NCI-H146 treated with DMSO at 0.1 percent for 48 hours (cell line): ENCODE data around the gene CELSR3.
A peak's percentile ranks its signal among the peaks of the same experiment; 100 is the strongest.

ENCODE experiments used
- DNase-seq: peaks from one replicate; lab custom pipeline; 2025; ENCODE audit not compliant: unreplicated experiment; lab: John Stamatoyannopoulos, UW

CELSR3 gene

DNA sequence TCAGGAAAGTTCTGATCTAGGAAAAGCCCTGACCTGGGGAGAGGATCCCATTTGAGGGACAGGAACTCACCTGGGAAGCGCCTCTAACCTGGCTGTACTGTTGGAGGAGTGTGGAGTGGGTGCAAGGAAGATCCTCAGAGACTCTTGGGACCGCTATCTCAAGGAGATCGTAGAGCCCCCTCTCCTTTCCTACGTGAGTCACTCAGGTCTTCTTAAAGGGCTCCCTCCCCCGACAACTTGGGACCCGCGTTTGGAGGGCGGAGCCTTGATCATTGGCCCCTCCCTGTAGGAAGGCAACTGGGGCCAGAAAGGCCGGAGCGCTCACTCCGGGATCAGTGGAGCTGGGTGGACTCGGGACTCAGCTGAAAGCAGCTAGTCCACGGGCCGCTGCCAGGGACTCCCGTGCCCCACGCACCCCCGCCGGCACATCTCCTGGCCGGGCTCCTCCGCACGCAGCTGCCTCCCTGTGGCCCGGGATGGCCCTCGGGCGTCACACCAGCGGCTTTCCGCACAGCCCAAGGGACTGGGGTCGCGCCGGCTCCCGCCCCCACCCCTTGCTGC is 27.9 kb downstream of the CELSR3 start:
- no peak for DNase-seq

DNA sequence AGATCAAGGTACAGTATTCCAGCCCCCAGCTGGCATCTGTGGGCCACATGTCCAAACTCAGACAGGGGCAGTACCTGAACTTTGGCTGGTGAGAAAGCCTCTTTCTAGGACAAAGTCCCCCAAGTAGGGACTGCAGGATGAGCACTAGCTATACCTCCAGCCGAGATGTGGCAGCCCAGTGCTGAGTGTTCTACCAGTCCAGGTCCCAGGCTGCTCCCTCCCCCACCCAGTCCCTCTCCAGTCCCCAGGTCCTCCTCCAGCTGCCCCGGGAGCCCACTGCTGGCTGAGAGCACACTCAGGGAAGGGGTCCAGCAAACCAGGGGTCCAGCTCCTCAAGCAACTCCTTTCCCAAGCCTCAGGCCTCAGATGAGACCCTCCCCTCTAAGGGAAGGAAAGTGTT is 28.9 kb downstream of the CELSR3 start:
- no peak for DNase-seq

DNA sequence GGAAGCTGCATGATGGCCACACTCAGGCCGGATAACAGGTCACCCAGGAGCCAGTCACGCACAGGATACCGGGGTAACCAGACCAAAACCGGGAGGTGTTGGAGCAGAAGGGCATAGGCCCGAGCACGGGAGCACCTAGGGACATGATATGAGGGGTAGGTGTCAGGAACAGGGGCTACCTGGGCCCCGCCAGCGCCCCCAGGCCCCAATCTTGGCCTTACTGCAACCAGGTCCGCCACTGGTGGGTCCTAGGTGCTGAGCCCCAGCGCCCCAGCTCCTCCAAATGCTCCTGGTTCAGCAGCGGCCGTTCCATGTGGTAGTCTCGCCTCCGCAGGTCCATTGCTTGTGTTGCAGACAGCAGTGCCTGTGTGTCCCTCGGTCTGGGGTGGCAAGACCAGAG is 29.4 kb downstream of the CELSR3 start:
- no peak for DNase-seq

DNA sequence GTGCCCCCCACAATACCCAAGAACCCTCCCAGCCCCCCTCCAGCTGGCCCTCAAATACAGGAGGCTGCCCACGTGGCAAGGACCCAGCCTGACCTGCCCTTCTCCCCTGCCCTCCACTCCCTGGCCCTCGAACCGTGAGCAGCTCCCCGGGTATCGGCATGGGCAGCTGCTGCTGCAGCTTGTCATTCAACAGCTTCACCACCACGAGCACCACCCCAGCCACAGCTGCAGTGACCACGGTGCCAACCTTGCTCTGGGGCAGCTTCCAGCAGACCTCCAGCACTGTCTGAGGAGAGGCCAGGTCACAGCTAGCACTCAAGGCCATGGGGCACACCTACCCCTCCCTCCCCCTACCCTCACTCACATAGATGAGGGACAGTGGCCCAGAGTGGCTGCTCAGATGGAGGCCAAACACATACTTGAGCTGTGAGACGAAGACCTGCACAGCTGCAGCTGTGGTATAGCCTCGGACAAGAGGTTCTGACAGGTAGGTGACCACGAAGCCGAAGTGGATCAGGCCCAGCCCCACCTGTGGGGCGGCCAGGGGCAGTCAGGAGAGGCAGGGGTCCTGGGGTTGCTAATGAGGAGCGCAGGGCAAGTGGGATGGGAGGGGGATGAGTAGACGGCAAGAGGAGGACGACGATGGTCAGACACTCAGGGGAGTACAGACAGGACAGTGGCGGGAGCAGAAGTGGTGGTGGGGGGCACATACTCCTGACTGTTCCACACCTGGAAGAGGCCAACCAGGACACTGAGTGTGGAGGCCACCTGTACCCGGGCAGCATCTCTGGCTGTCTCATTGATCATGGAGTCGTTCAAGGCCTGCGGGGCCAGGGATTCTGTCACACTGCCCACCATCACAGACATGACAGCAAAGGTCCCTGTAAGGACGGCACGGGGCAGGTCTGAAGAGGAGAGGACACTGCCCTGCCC is 30.9 kb downstream of the CELSR3 start:
- DNase-seq, result no peak

DNA sequence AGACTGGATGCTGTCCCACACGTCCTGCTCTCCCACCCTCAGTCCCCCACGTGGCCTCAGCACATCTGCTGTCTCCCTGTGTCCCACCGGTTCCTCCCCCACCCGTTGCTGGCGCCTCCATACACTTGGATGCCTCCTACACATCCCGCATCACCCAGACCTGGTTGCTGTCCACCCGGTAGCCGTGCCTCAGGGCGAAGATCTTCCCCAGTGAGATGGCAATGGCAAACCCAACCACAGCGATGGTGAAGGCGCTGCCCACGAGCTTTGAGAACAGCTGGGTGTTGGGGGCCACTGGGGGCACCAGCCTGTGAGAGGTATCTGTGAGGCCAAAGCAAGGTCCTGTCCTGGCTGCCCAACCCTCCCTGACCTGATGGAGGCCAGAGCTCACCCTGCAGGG is 31.9 kb downstream of the CELSR3 start:
- DNase-seq, result no peak

DNA sequence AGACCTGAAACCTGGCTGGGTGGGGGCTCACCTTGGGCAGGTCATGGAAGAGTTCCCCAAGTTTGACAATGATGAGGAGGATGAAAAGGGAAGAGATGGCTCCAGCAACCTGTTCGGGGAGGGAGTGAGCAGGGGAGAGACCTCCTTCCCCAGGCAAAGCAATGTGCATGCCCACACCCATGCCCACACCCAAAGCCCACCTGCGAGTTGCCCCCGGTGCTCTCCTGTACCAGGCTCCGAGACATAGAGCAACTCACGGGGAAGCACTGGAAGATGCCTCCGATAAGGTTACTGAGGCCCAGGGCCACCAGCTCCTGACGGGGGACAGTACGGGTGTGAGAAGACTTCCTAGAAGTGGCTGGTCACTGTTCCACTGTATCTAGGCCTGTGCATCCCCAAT is 32.3 kb downstream of the CELSR3 start:
- no peak for DNase-seq

DNA sequence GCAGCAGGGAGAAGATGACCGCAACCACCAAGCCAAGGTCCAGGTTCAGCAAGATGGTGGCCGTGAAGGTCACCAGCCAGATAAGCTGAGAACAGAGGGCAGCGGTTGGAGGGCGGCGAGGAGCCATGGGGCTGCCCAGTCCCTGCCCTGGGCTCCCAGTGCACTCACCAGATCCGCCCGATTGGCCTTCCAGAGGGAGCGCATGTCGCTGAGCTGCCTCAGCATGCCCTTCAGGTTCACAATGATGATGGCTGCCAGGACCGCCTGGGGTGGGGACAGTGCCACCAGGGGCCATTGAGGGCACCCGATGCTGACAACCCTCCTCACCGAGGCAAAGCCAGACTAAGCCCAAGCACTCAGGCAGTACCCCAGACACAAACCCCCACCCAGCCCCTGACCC is 32.8 kb downstream of the CELSR3 start:
- DNase-seq, result no peak

DNA sequence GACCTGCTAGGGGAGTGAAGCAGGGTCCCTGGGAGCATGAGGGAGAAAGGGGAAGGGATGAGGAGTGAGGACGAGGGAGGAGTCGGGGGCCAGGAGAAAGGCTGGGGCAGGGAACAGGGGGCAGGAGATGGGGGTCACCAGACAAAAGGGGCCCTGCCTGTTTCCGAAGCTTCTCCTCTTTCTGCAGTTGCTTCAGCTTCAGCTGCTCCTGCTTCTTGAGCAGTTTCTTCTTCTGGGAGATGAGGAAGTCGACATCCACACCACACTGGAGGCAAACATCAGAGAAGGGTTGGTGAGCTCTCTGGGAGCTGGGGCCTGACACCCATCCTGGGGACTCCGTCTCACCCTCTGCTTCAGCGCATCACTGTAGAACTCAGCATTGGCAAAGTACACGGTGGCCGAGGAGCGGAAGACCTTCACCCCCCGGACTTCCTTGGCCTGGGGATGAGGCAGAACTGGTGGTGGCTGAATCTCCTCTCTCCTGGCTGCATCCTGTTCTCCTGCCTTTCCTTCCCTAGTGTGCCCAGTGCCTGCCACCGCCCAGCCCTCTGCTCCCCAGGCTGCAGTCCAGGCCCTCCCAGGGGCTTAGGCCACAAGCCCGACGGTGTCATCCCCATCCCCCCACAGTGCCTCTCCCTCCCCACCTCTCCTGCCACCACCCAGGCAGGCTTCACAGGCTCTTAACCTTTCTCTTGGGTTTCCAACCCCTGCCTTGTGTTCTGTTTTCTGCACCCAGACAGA is 34.2 kb downstream of the CELSR3 start:
- DNase-seq, result no peak

DNA sequence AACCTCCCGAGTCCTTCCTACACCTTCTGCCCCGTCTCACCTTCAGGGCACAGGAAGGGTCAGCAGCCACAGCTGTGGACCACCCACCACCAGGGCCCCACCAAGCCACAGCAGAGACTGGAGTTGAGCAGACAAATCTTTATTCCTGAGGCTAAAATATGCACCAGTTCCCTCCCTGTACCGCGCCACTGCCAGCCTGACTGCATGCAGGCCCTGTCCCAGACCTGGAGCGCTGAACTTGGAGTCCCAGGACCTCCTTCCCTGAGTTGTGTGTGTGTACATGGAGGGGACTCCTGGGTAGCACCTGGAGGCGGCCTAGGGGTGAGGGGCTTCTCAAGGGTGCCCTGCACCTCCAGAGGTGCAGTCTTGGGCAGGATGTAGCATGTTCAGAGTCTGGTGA is 37.1 kb downstream of the CELSR3 start:
- DNase-seq, result no peak

DNA sequence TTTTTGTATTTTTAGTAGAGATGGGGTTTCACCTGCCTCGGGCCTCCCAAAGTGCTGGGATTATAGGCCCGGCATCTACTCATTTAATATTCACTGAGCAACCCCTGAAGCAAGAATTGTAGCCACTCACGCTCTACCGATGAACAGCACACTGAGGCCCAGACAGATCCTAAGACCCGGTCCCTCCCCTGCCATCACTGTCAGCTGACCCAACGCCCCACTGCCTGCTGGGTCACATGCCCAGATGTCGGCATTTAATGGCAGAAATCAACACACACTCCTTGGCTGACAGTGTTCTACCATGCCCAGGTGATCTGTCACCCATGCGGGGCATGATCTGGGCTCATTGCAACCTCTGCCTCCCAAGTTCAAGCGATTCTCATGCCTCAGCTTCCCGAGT is 37.9 kb downstream of the CELSR3 start:
- DNase-seq, result no peak

DNA sequence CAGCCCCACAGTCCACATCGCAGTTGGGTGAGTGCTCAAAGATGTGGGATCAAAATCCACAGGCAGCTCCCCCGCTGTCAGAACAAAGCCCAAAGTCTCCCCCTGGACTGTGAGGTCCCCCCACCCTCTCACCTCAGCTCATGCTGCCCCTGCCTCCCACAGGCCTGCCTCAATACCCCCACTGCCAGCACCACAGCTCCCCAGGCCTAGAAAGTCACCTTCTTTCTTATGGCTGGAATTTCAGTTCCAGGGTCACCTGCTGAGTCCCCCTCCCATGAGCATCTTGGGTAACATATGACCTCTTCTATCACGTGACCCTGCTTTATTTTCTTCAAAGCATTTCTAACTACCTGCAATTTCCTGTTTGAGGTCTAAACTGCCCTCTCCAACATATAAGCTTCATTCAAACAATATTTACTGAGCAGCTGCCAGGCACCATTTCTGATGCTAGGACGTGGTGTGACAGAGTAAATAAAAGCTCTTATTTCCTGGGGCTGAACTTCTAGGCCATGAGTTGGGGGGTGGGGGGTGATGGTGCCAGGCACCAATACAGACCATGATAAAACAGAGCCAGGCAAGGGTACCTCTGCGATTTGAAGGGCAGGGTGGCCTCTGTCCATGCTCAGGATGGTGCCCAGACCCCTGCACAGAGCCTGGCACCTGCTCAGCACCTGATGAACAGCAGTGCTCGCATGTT is 38.7 kb downstream of the CELSR3 start:
- peak; percentile 61 for DNase-seq

DNA sequence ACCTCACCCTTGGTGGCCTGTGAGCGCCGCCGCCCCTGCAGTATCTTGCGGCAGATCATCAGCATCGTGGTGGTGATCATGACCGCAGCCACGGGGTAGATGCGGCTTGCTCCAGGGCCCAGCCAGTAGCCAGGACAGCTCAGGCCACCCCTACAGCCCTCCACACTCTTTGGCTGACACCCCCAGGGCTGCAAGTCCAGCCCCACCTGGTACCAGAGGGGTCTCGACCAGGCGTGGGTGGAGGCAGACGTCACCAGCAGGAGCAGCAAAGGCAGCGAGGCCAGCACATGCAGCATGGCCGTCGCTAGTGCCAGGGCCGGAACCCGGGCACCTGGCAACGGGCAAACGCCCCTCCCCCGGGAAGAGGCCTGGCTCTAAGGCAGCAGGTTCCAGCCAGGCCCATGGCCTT is 41.2 kb downstream of the CELSR3 start, which contains the start of gene TMEM89:
Gene TMEM89, minus strand, starts transcription at position 309 of the 409 bp plus-strand sequence. Its CDS starts 13 bp downstream, at position 296.
- no peak for DNase-seq

DNA sequence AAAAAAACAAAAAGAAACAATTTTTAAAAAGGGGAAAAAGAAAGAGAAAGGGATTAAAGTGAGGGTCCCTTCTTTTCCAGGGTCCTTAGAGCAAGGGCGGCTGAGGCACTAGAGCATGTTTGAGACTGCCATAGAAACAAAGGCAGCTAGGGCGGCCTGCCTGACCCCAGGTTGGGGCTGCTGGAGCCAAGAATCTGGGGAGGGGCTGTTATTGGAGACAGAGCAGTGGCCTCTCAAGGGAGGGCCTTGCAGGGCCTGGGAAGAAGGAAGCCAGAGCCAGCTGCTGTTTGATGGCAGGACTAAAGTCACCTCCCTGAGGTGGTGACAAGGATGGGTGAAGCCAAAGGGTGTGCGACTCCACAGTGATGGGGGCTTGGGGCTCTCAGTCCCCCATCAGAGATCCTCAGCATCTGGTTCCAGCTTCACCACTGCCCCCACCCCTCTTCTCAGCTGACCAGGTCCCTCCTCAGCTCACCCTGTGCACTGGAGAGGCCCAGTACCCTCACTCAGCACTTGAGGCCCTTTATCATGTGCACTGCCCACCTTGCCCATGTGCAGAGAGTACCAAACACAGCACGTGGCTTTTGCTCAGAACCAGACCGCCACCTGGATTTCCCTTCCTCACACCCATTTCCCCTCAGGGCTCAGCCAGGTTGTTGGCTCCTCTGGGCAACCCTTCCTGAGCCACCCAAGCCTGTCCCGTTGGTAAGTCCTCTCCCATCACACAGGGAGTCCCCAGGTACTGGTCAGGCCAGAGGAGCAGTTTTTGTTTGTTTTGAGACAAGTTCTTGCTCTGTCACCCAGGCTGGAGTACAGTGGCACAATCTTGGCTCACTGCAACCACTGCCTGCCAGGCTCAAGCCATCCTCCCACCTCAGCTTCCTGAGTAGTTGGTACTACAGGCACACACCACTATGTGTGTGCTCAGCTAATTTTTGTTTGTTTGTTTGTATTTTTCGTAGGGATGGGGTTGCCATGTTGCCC is 42.9 kb downstream of the CELSR3 start:
- no peak for DNase-seq

DNA sequence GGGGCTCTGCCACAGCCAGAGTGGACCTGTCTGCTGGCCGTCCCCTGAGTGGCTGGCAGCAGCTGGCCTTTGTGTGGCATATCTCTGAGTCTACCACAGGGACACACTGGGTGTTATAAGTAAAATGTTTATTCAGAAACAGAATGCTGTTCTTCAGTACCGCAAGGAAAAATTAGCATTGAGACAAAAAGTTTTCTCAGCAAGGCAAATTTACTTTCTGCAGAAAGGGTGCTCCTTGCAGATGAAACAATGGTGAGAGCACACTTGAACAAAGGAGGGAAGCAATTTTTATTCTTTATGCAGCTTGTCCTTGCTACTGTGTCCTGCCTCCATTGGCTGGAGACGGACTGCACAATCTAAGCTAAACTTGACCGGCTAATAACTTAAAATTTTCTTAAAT is 45.1 kb downstream of the CELSR3 start:
- no peak for DNase-seq

DNA sequence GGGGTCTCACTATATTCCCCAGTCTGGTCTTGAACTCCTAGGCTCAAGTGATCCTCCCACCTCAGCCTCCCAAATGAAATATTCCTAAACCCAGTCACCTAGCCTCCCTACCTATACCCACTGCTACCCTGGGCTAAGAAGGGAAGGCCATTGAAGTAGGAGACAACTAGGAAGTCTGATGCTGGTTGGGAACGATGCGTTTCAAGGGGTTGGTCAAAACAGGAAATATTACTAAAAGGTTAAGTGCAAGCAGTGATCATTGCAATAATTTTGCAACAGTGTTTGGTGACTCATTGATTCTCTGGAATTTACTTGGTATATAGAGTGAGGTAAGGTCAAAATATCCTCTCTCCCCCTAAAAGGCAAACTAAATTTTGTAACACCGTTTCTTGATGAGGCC is 48.6 kb downstream of the CELSR3 start:
- DNase-seq, result no peak

DNA sequence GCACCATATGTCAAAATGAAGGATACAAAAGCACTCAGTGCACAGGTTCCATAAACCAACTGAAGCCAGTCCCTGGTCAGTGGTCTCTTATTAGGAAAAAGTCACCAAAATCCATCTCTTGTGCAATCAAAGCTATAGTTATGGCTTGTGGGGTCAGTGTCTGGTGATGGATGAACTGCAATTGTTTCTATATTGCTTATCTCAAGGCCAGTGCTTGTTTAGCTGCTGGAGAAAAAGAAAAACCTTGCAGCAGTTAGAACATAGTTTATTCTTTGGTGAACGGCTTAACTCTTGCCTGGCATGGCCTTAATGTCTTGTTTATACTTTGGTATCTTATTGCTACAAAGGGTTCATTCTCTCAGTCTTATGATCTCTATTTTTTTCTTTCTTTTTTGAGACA is 50.4 kb downstream of the CELSR3 start:
- DNase-seq, result no peak

DNA sequence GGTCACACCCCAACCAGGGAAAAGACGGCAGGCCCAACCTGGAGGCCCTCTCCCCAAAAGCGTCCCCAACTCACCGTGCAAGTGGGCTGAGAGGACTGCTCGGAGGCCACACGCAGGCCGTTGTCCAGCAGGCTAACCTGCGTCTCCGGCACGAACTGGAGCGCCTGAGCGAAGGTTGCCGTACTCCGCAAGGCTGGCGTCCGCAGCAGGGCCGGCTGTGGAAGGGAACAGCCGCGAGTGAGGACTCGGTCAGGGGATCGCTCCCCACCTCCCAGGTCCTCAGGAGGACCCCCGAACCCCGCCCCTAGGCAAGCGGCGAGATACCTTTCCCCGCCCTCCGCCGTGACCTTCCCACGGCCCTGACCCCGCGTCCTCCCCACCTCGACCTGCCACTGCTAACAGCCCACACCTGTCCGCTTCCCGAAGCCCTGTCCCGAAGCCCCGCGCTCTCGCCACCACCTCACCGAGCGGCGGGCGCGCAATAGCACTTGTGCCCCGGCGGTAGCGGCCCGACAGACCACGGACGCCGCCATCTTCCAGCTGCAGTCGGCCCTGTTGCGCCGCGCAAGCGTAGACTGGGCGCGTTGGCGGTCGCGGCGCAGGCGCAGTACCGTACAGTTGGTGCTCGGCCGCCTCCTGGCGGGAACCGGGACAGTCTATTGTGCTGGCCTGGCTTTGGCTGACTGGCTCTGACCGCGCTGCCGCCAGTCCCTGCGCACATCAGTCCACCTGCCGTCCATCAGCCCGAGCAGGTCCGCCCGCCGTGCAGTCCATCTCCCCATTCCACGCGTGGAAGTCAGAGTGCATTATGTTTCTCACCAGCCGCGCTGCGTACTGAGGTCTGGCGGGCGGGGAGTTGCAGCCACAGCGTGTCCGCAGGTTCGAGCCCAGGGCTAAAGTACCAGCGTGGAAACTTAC is 53.3 kb downstream of the CELSR3 start, which contains the start of gene UQCRC1:
Gene UQCRC1, minus strand, starts transcription at position 559 of the 918 bp plus-strand sequence. Its CDS starts 26 bp downstream, at position 533.
- peak; percentile 63 for DNase-seq

DNA sequence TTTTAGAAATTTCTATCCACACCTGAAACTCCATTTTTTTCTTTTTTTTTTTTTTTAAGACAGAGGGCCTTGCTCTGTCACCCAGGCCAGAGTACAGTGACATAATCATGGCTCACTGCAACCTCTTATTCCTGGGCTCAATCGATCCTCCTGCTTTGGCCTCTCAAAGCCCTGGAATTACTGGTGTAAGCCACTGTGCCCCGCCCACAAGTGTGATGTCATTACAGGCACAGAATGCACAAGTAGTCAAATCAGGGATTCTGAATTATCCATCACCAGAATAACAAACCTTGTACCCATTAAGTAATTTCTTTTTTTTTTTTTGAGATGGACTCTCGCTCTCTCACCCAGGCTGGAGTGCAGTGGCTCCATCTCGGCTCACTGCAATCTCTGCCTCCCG is 55.2 kb downstream of the CELSR3 start:
- DNase-seq, result no peak

DNA sequence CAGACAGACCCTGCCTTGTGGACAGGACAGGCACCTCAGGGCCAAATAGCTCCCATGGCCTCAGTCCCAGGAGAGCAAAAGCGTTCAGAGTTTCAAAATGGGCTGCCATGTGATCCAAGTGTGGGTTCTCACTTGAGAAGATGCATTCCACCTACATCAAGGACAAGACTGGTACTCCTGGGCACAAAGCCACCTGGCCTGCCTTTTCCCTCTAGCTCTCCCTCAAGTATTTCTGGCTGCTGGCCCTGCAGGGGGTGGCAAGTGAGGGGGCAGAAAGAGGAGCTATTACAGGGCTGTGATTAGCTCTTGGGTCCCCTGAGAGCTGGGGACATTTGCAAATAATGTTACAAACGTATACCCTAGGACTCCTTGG is 61.1 kb downstream of the CELSR3 start:
- no peak for DNase-seq
